GM19372 (cell line): Measurements from ENCODE around the gene HCST.

Experiments used
- ATAC-seq: cut with Tn5 transposase; IDR thresholded peaks from one replicate; pipeline ENCODE4 v1.9.1; 2021; ENCODE audit warnings: mild to moderate bottlenecking, low read depth, moderate library complexity; ENCODE audit not compliant: unreplicated experiment

Gene HCST

GRCh38 chr19:35935911-35936737 is 33.8 kb downstream of the HCST start, which contains the start of gene LRFN3:
Gene LRFN3, plus strand, starts transcription at chr19:35936374. Its CDS starts 3,052 bp downstream, at chr19:35939426.
- no peak for ATAC-seq

- ATAC-seq = no peak
These were observed 34.5 kb downstream of the HCST start for GRCh38 chr19:35936738-35937268.

GRCh38 chr19:35937345-35938281 is 35.3 kb downstream of the HCST start:
- ATAC-seq = no peak

- no peak for ATAC-seq
These were observed 36.2 kb downstream of the HCST start for GRCh38 chr19:35938282-35939224.

- no peak for ATAC-seq
These were observed 37.2 kb downstream of the HCST start for GRCh38 chr19:35939307-35940077.

- no peak for ATAC-seq
These were observed 37.9 kb downstream of the HCST start for GRCh38 chr19:35940078-35940775.

- ATAC-seq = no peak
These were observed 38.5 kb downstream of the HCST start for GRCh38 chr19:35940839-35941238.

- no peak for ATAC-seq
These were observed 39.9 kb downstream of the HCST start for GRCh38 chr19:35942235-35942634.

GRCh38 chr19:35943321-35944301 is 41.3 kb downstream of the HCST start:
- ATAC-seq = no peak

- no peak for ATAC-seq
These were observed 42.2 kb downstream of the HCST start for GRCh38 chr19:35944556-35944955.

GRCh38 chr19:35945121-35945790 is 42.9 kb downstream of the HCST start:
- no peak for ATAC-seq

GRCh38 chr19:35946203-35946602 is 43.9 kb downstream of the HCST start:
- ATAC-seq = no peak

- ATAC-seq = no peak
These were observed 46.8 kb downstream of the HCST start for GRCh38 chr19:35949131-35949530.
